ENCODE results near the gene RIN2.

- TF ChIP-seq CTCF (conservative IDR thresholded peaks at IDR 0.05; ENCODE audit: low read length) (no peak), EZH2phosphoT487 (IDR thresholded peaks at IDR 0.05; ENCODE audit: borderline replicate concordance) (no peak)
Measured at GRCh38 chr20:19774135-19774933, 16.3 kb downstream of the RIN2 start.
